Measurements from ENCODE around the gene MDM2. TPM values are rescaled to one million over a fixed set of nuclear protein-coding genes. Genes with fewer than 3 reads are reported as not detected.

MDM2 gene
- total and polyA plus RNA-seq, 2 of the 8 experiments (the other 6 are each of a cell fraction or from before 2014, with no cell fraction given): 15.1 to 115 TPM

GRCh38 chr12:68866950-68867349 lies 59.0 kb downstream of the MDM2 start:
- H2BK20ac ChIP-seq (ENCODE audit: low read length): no peak overlapping the region
- H3K79me2 ChIP-seq (ENCODE audit: control insufficient read depth in 1 of 2, insufficient read depth in 2 of 2, low read length in 2 of 2): no peaks in the 10 kb centered on the region
- CTCF ChIA-PET (ENCODE audit: partially characterized antibody): interaction anchor here (0.8 to 4.0 kb wide), 11 partner anchors 13 to 388 kb away, joined by 3 to 29 read pairs (median 4); no protein-coding TSS in a partner anchor
- no peak overlapping the region for H3K4me2 ChIP-seq (ENCODE audit: insufficient read depth in 1 of 2, low read depth in 2 of 2, low read length in 2 of 2)
- no peak overlapping the region for H2BK5ac ChIP-seq (ENCODE audit: low read depth, low read length)
- peaks cover 2 to 5% (median 4%) of the 10 kb centered on the region in 4 experiments; a peak in 4 of 7 replicates for H3K4me1 ChIP-seq (replicated peaks in 1 of 4; ENCODE audit: control insufficient read depth in 3 of 4, insufficient read depth in 4 of 4, low read length in 3 of 4)
- H3K36me3 ChIP-seq (ENCODE audit: control insufficient read depth in 2 of 4, insufficient read depth in 4 of 4, low read length in 3 of 4): no peaks in the 10 kb centered on the region
- H2AFZ ChIP-seq (ENCODE audit: low read length): no peak overlapping the region
- TF ChIP-seq JUND (IDR thresholded peaks at IDR 0.05; ENCODE audit: low read length): no peak
- TF ChIP-seq FOSL1 (IDR thresholded peaks at IDR 0.05; ENCODE audit: insufficient read depth, low read depth, low read length): no peak
- no peak for TF ChIP-seq KDM5A (IDR thresholded peaks at IDR 0.05; ENCODE audit: low read length)
- no peak overlapping the region for H3K27ac ChIP-seq (ENCODE audit: low read depth, low read length)
- no peak overlapping the region for H4K5ac ChIP-seq (ENCODE audit: insufficient read length, low read depth, low read length)
- FAIRE-seq (no peak), DNase-seq (ENCODE audit: low read depth in 1 of 2, low spot score in 2 of 2) (no peak)
- no peaks in the 10 kb centered on the region; the same call in 1 of the 2 replicates for H3K23me2 ChIP-seq (ENCODE audit: low read depth, low read length)
- no peak overlapping the region for H3K56ac ChIP-seq (replicated peaks; ENCODE audit: insufficient read length, low read depth, low read length)
- no peak overlapping the region for H2BK120ac ChIP-seq (replicated peaks; ENCODE audit: low read depth, low read length)
- no peak overlapping the region for H3K14ac ChIP-seq (ENCODE audit: insufficient read length)
- no peak overlapping the region for H3K4ac ChIP-seq (replicated peaks; ENCODE audit: insufficient read length, low read depth, low read length)
- H3K23ac ChIP-seq (ENCODE audit: insufficient read length): no peak overlapping the region
- no peak overlapping the region for H3K9ac ChIP-seq (replicated peaks in 1 of 4; ENCODE audit: extremely low read depth in 1 of 4, low read depth in 3 of 4, low read length in 3 of 4)
- no peak overlapping the region for H3K18ac ChIP-seq (ENCODE audit: extremely low read depth, low read length)
- H3K4me3 ChIP-seq (ENCODE audit: extremely low read depth in 1 of 4, insufficient read depth in 2 of 4, low read depth in 3 of 4, low read length in 4 of 4): no peak overlapping the region
- no peaks in the 10 kb centered on the region for H3K79me1 ChIP-seq (ENCODE audit: low read depth, low read length)
- H4K91ac ChIP-seq (replicated peaks; ENCODE audit: insufficient read length, low read length): no peak overlapping the region
- H4K8ac ChIP-seq (ENCODE audit: extremely low read depth, insufficient read depth, low read length): no peak overlapping the region
- POLR2A ChIA-PET (ENCODE audit: partially characterized antibody): no interaction called here
- H2BK12ac ChIP-seq (ENCODE audit: low read depth, low read length): no peak overlapping the region
- WGBS, 2 experiments (ENCODE audit: extremely low coverage in 1 of 2, insufficient coverage in 1 of 2, insufficient read length in 1 of 2, insufficient replicate concordance in 2 of 2, low coverage in 1 of 2, low lambda C conversion rate in 2 of 2, missing lambda C conversion rate in 1 of 2): 89% methylated on average over 6 of the region's 6 CpGs; no CpG with 5 or more reads in 1 of the 2 experiments
- H3K27me3 ChIP-seq (replicated peaks in 1 of 4; ENCODE audit: control insufficient read depth in 3 of 4, extremely low read depth in 1 of 4, insufficient read depth in 3 of 4, low read length in 3 of 4): no peaks in the 10 kb centered on the region
- H2AK5ac ChIP-seq (ENCODE audit: low read depth, low read length): no peak overlapping the region
- no peak overlapping the region for H2BK15ac ChIP-seq (ENCODE audit: low read length)
- no peaks in the 10 kb centered on the region for H4K20me1 ChIP-seq (replicated peaks in 1 of 2; ENCODE audit: control insufficient read depth in 1 of 2, insufficient read depth in 2 of 2, low read length in 2 of 2)
- no peaks in the 10 kb centered on the region for H3K9me3 ChIP-seq (ENCODE audit: insufficient read depth in 2 of 2, low read depth in 1 of 2, low read length in 1 of 2)

Data from H1 (cell line).